HepG2 (cell line): ENCODE data around the gene TMEM63C. TPM values are rescaled to one million over a fixed set of nuclear protein-coding genes. Genes with fewer than 3 reads are reported as not detected.
A peak's percentile ranks its signal among the peaks of the same experiment; 100 is the strongest.

Experiments
- BCL3 ChIP-seq: sonication (generic); formaldehyde crosslinking; IDR thresholded peaks from 2 replicates; pipeline ENCODE4 v1.5.1; 2020; ENCODE audit warnings: mild to moderate bottlenecking, missing genetic modification reagents, moderate library complexity
- CBX1 ChIP-seq: IDR thresholded peaks from one replicate; pipeline ENCODE4 v1.6.1; 2016; ENCODE audit warnings: antibody characterized with exemption, low read depth
- ERF ChIP-seq: IDR thresholded peaks from 2 replicates; pipeline ENCODE4 v1.6.1; 2018; ENCODE audit warnings: missing biosample characterization, missing genetic modification reagents
- KLF16 ChIP-seq, 2 experiments: sonication (generic) in 1 of 2; formaldehyde crosslinking in 1 of 2; IDR thresholded peaks; 2 replicates each; pipeline versions ENCODE4 v1.6.1 to v1.8.0; 2016 to 2023; ENCODE audit warnings: missing genetic modification reagents in 2 of 2, missing compliant biosample characterization in 1 of 2
- RFXAP ChIP-seq: sonication (generic); formaldehyde crosslinking; IDR thresholded peaks from 2 replicates; pipeline ENCODE4 v1.4.0; 2020; ENCODE audit warnings: missing genetic modification reagents, borderline replicate concordance
- SMC3 ChIP-seq: IDR thresholded peaks from 2 replicates; pipeline ENCODE4 v1.6.1; 2011; ENCODE audit warnings: low read length, improper control_type of control experiment
- XRCC5 ChIP-seq: fragments of 200-400 bp; formaldehyde crosslinking; optimal IDR thresholded peaks from 2 replicates; pipeline ENCODE3; 2017; ENCODE audit warnings: mild to moderate bottlenecking, low read length
- YY1 ChIP-seq: IDR thresholded peaks from 2 replicates; pipeline ENCODE4 v1.6.1; 2011; ENCODE audit warnings: low read length, low read depth, moderate library complexity, mild to moderate bottlenecking; ENCODE audit not compliant: insufficient read depth, insufficient replicate concordance
- ZNF33A ChIP-seq: sonication (generic); formaldehyde crosslinking; IDR thresholded peaks from 2 replicates; pipeline ENCODE4 v1.5.1; 2020; ENCODE audit warnings: missing genetic modification reagents, mild to moderate bottlenecking, moderate library complexity, borderline replicate concordance
- ZNF430 ChIP-seq: sonication (generic); formaldehyde crosslinking; IDR thresholded peaks from 2 replicates; pipeline ENCODE4 v1.9.0; 2021; ENCODE audit warnings: mild to moderate bottlenecking, missing genetic modification reagents
- polyA plus RNA-seq, 8 experiments: library from polyadenylated mRNA; depleted of rRNA in 3 of 8; stranded (reverse) in 7 of 8; unstranded in 1 of 8; fragments of >200 nt; fragmentation: Illumina TruSeq in 4 of 8; extraction: Trizol in 4 of 8; gene quantifications; 2 replicates each; pipeline versions ENCODE4 v1.2.1 to v1.2.3, GENCODE V29; 2011 to 2016; ENCODE audit warnings: low read depth in 4 of 8, missing spikeins in 1 of 8, mixed read lengths in 1 of 8; ENCODE audit not compliant: insufficient read depth in 1 of 8
- total RNA-seq, 5 experiments: library from RNA; depleted of rRNA; stranded (reverse); fragments of >200 nt; fragmentation: Illumina TruSeq; extraction: Trizol; gene quantifications; 2 replicates each; pipeline ENCODE4 v1.2.3, GENCODE V29; 2016; ENCODE audit warnings: low read depth in 1 of 5
- TF ChIP-seq, protein P1 (sequence below): sonication (generic); formaldehyde crosslinking; IDR thresholded peaks from 2 replicates; pipeline ENCODE4 v1.5.0; 2020; ENCODE audit warnings: mild to moderate bottlenecking, missing genetic modification reagents, moderate library complexity

The TMEM63C gene
- total and polyA plus RNA-seq, 2 of the 13 experiments (the other 11 are each of a cell fraction or from before 2014, with no cell fraction given) = 0.17 to 0.27 TPM

DNA sequence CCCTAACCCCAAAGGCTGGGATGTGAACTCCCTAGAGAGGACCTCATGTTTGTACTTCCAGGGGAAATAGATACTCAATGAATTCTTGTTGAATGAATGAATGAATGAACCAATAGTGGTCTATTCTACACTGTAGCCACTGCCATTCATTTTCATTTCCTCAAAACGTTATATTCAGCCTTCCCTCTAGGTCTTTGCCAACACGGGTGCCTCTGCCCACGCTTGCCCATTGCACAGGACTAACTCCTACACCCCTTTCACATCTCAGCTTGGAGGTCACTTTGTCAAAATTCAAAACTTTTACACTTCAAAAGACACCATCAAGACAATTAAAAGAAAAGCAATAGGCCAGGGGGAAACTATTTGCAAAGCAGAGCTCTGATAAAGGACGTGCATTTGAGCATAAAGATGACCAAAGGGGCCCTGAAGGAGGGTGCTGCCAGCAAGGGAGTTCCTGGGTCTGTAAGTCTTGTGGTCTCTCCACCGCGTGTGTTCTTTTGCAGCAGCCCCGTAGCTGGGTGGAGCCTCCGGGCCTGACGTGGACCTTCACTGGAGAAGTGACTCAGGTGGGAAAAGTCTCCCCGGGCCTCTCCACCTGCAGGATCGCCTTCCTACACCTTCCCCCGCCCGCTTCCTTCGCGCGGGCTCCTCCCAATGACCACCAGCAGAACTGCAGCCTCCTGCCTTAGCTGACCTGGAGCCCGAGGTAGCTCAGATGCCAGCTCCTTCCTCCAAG lies 31.5 kb downstream of the TMEM63C start (continued):
- TF ChIP-seq BCL3 (no peak), ZNF33A (CRISPR knock-in tag) (no peak), XRCC5 (peak; percentile 19), YY1 (no peak), RFXAP (CRISPR knock-in tag) (no peak), SMC3 (peak; percentile 62), ZNF430 (CRISPR knock-in tag) (no peak), ERF (CRISPR knock-in tag) (0 out of 2 replicates have a peak, but pooled peaks have one; percentile 27), KLF16 (CRISPR knock-in tag; IDR thresholded peaks at IDR 0.05) (no peak), CBX1 (no peak)
- TF ChIP-seq, protein P1, sequence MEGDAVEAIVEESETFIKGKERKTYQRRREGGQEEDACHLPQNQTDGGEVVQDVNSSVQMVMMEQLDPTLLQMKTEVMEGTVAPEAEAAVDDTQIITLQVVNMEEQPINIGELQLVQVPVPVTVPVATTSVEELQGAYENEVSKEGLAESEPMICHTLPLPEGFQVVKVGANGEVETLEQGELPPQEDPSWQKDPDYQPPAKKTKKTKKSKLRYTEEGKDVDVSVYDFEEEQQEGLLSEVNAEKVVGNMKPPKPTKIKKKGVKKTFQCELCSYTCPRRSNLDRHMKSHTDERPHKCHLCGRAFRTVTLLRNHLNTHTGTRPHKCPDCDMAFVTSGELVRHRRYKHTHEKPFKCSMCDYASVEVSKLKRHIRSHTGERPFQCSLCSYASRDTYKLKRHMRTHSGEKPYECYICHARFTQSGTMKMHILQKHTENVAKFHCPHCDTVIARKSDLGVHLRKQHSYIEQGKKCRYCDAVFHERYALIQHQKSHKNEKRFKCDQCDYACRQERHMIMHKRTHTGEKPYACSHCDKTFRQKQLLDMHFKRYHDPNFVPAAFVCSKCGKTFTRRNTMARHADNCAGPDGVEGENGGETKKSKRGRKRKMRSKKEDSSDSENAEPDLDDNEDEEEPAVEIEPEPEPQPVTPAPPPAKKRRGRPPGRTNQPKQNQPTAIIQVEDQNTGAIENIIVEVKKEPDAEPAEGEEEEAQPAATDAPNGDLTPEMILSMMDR (CRISPR knock-in tag) = peak; percentile 88
